ENCODE data around the gene MAP4K3.
"Not testable (repeated sequence)": the region's sequence is repeated elsewhere in the genome, so short reads cannot be mapped to it uniquely, and the experiment has no call there.

Gene MAP4K3

DNA sequence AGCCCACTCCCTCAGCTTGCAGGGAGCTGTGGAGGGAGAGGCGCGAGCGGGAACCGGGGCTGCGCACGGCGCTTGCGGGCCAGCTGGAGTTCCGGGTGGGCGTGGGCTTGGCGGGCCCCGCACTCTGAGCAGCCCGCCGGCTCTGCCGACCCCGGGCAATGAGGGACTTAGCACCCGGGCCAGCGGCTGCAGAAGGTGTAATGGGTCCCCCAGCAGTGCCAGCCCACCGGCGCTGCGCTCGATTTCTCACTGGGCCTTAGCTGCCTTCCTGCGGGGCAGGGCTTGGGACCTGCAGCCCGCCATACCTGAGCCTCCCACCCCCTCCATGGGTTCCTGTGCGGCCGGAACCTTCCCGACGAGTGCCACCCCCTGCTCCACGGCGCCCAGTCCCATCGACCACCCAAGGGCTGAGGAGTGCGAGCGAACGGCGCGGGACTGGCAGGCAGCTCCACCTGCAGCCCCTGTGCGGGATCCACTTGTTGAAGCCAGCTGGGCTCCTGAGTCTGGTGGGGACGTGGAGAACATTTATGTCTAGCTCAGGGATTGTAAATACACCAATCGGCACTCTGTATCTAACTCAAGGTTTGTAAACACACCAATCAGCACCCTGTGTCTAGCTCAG is 192.7 kb downstream of the MAP4K3 start:
- not testable (repeated sequence) for DNase-seq (ENCODE audit: low read depth in 3 of 3)

DNA sequence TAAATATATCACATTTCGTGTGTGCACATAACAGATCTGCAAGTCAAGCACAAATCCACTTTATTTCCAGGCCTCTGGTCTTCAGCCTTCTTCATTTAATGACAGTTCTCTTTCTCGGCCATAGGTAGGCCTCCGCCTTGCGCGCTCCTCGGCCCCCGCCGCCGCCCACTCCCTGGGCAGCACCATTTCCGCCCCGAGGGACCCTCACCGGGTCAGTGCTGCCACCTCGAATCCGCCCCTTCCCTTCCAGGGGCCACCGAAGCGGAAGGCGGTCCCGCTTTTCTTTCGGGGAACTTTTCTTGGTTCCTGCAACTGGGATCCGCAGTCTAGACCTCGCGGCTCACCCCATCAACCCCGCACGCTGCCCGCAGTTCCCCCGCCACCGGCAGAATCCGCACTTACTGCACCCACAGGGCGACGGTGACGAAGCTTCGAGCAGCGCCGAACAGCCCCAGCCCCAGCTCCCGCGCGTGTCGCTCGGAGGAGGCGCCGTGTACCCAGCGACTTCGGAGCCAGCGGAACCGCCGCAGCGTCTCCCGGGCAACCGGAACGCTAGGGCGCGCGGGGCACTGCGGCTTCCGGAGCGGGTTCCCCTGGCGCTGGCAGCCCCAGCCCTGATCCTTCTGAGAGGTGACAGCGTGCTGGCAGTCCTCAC is 193.5 kb downstream of the MAP4K3 start, which contains the start of gene CDKL4:
Gene CDKL4 (minus strand): TSS at position 502 of the 655 bp plus-strand sequence.
- no peak for DNase-seq (ENCODE audit: low read depth in 3 of 3)

DNA sequence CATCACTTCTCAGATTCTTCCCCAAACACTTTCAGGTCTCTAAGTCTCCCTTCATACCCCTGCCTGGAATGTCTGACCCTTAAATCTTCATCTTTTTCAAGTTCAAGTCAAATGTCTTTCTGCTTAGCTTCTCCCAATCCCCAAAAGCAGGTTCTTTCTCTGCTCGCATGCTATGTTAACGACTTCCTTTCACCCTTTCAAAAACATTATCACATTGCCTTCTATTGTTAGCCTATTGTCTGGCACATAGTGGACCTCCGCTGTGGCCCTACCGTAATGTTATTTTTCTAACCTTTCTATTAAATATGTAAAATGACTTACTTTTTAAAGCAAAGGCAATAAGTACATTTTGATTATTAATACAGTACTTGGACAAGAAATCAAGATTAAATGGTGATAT is 195.5 kb downstream of the MAP4K3 start:
- no peak for DNase-seq (ENCODE audit: low read depth in 3 of 3)

DNA sequence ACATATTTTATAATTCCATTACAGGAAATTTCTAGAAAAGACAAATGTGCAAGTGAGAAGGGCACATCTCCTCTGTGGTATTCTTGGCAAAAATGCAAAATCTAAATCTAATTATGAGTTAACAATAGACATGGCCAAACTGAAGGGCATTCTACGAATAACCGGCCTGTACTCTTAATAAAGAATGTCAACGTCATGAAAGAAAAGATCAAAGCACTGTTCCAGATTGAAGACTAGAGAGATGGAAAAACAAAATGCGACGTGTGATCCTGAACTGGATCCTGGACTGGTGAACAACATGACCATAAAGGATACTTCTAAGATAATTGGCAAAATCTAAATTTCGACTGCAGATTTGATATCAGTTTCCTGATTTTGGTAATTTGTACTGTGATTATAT is 196.3 kb downstream of the MAP4K3 start:
- DNase-seq (ENCODE audit: low read depth in 3 of 3): no peak

DNA sequence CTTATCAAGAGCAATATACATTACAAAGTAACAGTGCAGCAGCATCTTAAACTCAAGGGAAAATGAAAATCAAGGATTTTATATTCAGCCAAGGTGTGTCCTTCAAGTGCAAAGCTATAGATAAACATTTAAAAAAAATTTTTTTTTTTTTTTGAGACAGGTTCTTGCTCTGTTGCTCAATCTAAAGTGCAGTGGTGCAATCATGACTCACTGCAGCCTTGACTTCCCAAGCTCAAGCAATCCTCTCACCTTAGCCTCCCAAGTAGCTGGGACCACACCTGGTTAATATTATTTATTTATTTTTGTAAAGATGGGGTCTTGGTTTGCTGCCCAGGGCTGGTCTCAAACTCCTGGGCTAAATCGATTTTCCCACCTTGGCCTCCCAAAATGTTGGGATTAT is 202.3 kb downstream of the MAP4K3 start:
- no peak for DNase-seq (ENCODE audit: low read depth in 3 of 3)

DNA sequence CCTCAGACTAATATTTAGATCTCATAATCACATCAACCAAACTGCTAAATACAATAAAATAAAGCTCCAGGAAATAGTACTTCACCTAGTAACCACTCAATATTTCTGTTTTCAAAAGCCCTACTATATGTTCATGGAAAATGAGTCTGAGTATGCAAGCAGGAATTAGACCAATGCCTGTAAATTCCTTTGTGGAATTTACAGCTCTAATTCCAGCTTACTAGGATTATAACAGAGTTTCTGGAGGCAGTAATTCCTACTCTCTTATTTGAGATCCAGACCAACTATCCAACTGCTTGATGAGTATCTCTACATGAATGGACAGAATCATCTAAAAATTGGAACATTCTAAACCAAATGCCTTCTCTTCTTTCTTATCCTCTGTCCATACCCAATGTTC is 204.9 kb downstream of the MAP4K3 start:
- DNase-seq (ENCODE audit: low read depth in 3 of 3): no peak

DNA sequence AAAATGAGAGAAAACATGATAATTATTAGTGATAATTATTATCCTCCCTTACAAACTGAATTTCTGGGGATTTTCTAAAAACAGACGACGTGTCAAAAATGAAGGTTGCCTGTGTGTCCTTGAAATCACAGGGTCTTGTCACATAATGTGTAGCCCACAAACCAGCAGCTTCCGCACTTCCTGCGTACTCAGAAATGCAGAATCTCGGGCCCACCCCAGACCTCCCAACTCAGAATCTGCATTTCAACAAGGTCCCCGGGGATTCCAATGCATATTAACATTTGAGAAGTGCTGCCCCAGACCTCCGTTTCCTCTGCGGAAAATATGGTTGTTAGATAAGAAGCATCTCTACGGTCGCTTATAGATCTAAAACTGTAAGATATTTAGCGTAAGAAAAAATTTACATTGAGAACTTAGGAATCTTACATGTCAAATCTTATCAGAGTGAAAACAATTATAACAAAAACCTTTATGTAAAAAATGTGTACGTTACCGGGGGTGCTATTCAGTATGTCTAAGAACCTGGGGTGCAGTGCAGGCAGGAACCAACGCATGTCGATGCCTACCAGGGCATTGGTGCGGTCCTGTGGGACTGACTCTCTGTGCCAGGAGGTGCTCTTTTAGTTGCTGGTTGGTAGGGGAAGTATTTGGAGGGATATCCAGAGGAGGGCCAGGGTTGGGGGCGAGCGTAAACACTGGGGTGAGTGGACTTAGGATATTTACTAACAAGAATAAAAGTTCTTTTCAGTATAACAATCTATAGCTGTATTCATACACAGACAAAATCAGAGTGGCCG is 208.5 kb downstream of the MAP4K3 start:
- no peak for DNase-seq (ENCODE audit: low read depth in 3 of 3)

DNA sequence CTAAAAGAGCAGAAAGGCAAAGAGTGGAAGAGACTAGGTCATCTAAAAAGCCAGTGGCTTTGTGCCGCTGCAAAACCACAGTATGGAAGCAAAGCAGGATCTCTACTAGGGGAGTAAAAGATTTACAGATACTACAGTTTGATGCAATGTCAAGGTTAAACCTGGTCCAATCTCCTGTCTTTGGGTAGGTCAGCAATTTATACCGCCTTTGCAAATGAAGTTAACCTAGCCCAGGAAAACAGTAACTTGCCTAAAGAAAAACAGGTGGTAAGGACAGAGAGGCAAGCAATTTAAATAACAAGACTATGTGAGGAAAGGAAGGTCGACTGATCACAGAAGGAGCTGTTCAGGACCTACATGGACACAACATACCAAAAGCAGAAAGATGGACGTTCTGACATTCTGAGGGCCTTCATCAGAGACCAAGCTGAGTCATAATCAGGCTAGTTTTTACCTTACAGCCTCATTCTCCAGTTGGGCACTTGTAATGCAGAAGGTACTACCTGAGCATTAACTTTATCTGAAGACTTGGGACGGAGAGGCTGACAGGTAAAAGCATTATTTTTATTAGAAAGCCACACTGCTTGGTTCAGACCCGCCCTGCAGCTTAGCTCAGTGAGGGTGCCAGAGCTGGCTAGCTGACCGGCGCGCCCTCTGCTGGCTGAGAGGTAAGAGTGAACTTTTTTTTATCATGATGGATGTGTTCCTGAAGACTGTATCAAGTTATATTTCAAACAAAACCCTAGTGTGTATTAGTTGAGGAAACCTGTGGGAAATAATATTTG is 209.3 kb downstream of the MAP4K3 start:
- DNase-seq (ENCODE audit: low read depth in 3 of 3): peak; percentile 60 to 77 (median 63)

DNA sequence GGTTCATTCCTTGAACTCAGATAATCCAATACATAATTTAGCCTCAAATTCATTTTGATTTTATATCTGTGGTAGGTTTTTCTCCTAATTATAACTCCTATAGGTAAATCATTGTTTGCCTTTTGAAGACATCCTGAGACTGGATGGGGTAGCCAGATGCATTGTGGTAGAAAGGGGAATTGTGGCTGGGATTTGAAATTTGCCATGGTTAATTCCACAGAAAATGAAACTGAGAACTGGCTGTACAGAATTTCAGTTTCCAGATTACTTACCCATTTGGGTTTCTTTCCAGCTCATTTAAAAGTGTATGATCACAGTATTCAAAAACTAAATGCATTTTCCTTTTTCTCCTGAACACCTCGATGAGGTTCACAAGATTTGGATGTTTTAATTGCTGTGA is 211.5 kb downstream of the MAP4K3 start:
- no peak for DNase-seq (ENCODE audit: low read depth in 3 of 3)

DNA sequence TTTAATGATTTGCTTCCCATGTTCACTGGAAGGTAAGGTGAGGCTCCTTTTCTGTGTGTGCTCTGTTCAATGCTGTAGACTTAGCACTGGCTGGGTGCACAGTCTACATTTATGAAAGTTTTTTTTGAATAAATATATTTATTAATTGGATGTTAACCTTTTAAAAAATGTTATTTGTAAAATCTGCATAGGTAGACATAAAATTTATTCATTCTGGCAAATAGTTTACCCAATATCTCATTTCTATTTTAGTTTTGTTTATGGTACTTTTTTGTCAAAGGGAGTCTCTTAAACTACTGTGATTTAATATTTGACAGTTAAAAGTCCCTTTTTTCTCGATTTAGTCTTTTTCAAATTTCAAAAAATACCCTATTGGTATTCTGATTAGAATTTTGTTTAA is 213.2 kb downstream of the MAP4K3 start:
- no peak for DNase-seq (ENCODE audit: low read depth in 3 of 3)

DNA sequence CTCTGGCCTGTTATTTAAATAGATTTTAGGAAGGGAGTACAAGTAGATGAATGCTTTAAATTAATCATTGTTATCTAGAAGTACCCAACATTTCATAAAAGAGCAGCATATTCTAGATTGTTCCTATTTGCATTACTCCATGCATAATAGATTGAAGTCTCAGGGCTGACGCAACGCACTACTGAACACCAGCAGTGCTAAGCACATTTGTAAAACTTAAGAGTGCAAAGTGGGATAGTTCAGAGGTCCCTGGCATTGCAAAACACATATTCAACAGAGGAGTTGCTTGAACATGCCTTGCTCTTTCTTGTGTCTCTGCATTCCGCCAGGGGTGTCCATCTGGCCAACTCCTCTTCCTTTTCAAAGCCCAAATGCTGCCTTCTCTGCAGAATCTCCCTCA is 215.6 kb downstream of the MAP4K3 start:
- DNase-seq (ENCODE audit: low read depth in 3 of 3): no peak

DNA sequence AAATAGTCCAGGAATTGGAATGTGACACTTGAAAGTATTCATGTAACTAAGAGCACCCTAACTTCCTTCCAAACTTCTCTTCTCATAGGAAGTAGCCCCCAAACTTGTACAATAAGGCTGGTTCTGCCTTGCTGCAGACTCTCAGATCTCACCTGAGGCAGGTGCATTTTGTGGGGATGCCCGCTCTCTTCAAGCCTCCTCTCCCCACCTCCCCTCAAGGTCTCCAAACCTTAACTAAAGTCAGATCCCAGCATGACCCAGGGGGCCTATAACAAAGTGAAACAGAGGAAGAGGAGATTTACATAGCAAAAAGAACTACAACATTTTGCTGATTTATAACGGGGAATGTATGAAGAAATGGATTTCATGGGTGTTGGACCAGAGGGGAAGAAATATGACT is 216.9 kb downstream of the MAP4K3 start:
- no peak for DNase-seq (ENCODE audit: low read depth in 3 of 3)

DNA sequence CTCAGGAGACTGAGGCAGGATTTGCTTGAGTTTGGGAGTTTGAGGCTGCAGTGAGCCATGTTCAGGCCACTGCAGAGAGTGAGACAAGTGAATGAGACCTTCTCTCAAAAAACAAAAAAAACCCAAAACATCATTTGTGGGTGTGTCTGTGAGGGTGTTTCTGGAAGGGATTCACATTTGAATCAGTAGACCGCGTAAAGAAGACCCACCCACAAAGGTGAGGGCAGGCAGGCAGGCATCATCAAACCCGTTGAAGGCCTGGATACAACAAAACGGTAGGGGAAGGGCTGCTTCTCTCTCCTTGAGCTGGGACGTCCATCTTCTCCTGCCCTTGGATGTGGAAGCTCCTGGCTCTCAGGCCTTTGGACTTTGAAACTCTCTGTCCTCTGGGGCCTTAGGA is 218.7 kb downstream of the MAP4K3 start:
- no peak for DNase-seq (ENCODE audit: low read depth in 3 of 3)

DNA sequence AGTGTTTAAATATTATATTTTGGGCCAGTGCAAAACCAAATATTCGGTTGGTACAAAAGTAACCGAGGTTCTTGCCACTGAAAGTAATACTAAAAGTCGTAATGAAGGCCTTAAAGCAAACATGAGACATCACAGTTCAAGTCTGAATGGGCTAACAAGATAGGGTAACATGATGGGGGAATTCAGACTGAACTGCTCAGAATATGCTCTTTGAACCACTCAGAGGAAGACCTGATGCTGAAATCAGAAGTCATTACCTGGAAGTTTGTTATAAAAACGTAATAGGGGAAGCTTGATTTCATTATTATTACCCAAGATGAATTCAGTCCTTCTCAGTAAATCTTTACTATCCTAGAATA is 219.9 kb downstream of the MAP4K3 start:
- no peak for DNase-seq (ENCODE audit: low read depth in 3 of 3)

DNA sequence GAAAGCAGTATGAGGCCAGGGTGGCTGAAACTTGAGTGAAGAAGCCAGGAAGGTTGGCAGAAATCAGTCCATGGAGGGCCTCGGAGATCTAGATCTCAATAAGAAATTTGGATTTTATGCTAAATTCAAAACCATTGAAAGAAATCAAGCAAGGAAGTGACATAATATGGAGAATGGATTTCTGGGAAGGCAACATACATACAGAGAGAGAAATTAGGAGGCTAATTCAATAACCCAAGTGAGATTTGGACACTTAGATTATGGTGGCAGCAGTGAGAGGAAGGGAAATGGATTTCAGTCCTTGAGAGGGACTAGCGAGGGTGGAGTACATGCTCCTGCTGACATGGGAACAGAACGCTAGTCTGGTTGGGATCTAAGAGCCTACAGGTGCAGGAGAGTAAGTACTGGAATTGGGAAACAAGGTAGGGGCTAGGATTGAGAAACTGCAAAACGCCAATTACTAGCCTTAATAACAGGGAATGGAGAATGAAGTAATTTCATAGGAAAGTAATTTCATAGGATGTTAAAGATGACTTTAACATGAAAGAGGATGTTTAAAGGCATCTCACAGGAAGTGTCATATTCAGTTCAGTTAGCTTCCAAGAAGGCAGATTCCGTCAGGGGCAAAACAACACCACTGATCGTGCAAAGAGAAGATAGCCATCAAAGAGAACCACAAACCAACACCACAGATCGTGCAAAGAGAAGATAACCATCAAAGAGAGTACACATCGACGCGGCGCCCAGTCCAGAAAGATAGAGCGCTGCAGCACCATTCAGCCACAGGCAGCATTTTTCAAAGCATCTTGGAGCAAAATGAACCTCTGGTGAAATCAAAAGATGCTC is 220.5 kb downstream of the MAP4K3 start:
- DNase-seq (ENCODE audit: low read depth in 3 of 3): peak; percentile 6 to 58 (median 43)

DNA sequence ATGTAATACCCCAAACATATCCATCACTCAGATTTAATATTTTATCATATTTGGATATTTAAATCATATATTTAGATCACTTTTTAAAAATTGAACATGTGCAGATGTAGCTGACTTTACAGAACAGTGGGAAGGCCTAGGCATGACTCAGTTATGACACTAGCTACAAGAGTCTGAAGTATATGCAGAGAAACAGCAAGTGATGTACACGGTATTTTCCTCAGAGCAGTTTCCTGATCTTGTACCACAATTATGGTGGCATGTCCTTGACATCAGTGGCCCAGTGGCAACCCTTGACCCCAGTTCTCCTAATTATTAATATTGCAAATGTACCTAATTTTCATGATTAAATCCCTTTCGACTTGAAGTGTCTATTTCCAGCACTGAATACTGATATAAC is 221.5 kb downstream of the MAP4K3 start:
- DNase-seq (ENCODE audit: low read depth in 3 of 3): no peak

DNA sequence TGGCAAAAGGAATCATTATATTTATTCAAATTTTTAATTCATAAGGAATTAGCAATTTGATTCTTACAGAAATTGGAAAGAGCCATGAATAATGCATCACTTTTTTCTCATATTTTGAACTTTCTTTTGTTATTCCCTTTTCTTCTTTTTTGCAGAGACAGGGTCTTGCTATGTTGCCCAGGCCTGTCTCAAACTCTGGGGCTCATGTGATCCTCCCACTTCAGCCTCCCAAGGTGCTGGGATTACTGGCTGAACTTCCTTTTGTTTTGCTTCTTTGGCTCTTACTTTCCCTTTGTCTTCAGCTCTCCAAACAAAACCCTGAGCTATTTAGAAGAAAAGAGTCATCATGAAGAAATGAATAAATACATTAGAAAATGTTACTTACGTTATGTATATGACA is 224.1 kb downstream of the MAP4K3 start:
- DNase-seq (ENCODE audit: low read depth in 3 of 3): no peak

DNA sequence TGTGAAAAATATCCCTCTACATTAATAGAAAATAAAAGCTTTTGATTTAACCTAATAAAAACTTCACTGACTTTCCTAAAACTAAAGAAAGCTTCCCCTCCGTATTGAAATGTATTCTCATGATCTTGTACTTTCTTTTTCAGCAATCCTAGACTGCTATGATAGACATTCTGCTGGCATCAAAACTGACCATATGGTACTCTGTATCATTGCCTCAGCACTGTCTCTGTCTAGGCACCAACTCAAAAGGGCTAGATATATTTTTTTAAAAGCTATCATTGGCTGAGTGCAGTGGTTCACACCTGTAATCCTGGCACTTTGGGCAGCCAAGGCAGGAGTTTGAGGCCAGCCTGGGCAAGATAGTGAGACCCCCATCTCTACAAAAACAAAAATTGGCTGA is 226.2 kb downstream of the MAP4K3 start:
- DNase-seq (ENCODE audit: low read depth in 3 of 3): no peak

DNA sequence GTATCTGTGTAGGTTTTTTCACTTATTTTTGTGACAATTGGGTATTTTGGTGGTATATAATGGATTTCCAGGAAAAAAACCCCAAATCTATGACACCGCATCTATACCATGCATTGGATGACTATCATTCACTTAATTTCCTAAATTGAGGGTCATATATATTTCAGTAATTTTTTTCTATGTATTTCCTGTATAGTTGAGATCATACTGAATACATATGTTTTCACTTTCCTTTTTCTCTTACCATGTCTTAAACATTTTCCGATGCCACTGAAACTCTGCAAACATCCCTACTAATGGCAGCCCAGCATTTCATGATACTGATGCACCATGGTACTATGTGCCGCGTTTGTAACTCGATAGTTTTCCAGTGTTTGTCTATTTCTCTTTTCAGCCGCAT is 233.7 kb downstream of the MAP4K3 start:
- no peak for DNase-seq (ENCODE audit: low read depth in 3 of 3)

DNA sequence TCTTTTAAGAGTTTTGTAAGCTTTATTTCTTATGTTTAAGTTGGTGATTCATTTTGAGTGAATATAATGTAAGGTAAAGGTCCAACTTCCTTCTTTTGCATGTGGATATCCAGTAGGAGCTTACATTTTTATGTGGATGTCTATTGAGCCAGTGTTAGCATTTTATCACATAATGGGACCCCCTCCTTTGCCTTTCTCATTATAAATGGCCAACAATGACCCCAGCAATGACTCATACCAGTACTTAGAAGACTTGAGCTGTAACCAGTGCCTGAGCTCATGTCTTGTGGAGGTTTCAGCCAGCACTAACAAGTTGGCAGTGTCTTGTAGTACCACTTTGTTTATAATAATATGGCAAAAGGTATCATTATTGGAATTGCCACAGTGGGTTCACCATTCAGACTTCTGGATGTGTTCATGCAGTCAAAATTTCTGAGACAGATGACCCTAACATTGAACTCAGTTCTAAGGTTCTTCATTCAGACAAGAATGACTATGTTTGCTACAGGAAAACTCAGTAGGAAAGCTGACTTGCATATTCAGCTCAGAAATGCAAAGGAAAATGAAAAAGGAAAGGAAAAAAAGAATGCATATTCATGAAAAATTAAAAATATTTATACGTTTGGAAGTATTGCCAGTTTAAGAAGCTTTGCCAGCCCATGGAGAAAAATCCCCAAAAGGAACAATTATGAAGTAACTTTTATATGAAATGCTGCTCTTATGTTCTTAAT is 234.3 kb downstream of the MAP4K3 start:
- no peak for DNase-seq (ENCODE audit: low read depth in 3 of 3)
